Measurements from ENCODE around the gene ZNG1F.
"Not testable (repeated sequence)": the region's sequence is repeated elsewhere in the genome, so short reads cannot be mapped to it uniquely, and the experiment has no call there.

ZNG1F gene

GRCh38 chr9:41189217-41189616 lies at the start of gene ZNG1F:
Gene ZNG1F (minus strand): TSS chr9:41189317. CDS start chr9:41189258, 59 bp downstream.
- TF ChIP-seq GATA3, GATA2 (IDR thresholded peaks at IDR 0.05; ENCODE audit: low read depth, low read length): not testable (repeated sequence)

- no peak for TF ChIP-seq GATA3 (IDR thresholded peaks at IDR 0.05; ENCODE audit: low read depth, low read length)
- no peak for TF ChIP-seq GATA2 (IDR thresholded peaks at IDR 0.05; ENCODE audit: low read depth, low read length)
Observed at GRCh38 chr9:41229408-41230401, 40.6 kb upstream of the ZNG1F start.

- not testable (repeated sequence) for TF ChIP-seq GATA2, GATA3 (IDR thresholded peaks at IDR 0.05; ENCODE audit: low read depth, low read length)
Observed at GRCh38 chr9:41128581-41128980, 60.5 kb downstream of the ZNG1F start, which contains the start of gene FOXD4L6. Gene FOXD4L6 (minus strand): TSS chr9:41128681. CDS start chr9:41128383, 298 bp downstream.

Measured in SH-SY5Y (cell line).